ENCODE measurements around the gene GADD45A.

The GADD45A gene

DNA sequence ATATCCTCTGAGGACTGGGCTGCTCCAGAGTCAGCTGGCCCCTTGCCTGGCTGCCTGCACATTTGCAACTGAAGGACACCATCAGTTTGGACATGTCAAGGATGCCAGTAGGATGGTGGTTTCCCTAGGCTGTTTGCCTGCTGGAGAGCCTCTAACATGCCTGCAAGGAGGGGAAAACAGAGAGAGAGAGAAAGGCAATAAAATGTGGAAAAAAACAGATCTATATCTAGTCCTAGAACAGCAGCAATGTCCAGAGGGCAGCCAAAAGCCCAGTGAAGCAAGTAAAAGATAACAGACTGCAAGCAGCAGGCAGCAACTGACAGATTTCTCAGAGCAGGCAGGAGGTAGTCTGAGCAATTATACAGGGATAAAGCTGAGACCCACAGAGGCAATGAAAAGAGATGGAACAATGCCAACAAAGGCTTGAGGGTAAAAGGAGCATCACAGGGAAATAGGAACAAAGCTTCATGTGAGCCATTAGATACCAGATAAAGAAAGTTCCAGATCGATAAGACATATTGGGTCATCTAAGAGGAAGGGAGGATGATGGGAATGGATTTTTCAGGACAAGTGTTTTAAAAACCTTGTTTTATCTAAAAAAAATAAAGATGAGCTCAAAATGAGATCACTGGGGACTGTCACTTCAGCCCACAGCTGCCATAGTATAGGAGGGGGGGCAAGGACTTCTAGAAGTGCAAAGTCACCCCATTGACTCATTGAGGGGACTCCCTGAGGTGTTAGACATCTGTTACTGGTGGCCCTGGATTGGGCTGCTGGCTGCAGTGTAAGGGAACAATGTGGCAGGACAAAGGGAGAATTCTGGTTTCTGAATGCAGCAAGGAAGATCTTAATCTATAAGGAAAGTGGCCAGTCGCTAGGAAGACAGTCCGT, 38.6 kb upstream of the GADD45A start (continued):
- TF ChIP-seq ATF2 (tag by site-specific recombination; IDR thresholded peaks at IDR 0.05; ENCODE audit: low read depth) (no peak), KLF9 (tag by site-specific recombination; IDR thresholded peaks at IDR 0.05; ENCODE audit: low read depth) (no peak), ZSCAN16 (tag by site-specific recombination; IDR thresholded peaks at IDR 0.05) (no peak), ZNF366 (tag by site-specific recombination; conservative IDR thresholded peaks at IDR 0.05) (no peak), SETDB1 (IDR thresholded peaks at IDR 0.05; ENCODE audit: insufficient read length, low read length) (no peak), MZF1 (tag by site-specific recombination; IDR thresholded peaks at IDR 0.05; ENCODE audit: borderline replicate concordance) (no peak), ZNF404 (tag by site-specific recombination; IDR thresholded peaks at IDR 0.05) (no peak), ZIC2 (tag by site-specific recombination; IDR thresholded peaks at IDR 0.05) (peak; percentile 92), ZNF837 (tag by site-specific recombination; IDR thresholded peaks at IDR 0.05) (no peak), ZNF302 (tag by site-specific recombination; IDR thresholded peaks at IDR 0.05; ENCODE audit: low read depth) (no peak), ZNF121 (tag by site-specific recombination; IDR thresholded peaks at IDR 0.05) (no peak), ZXDB (tag by site-specific recombination; IDR thresholded peaks at IDR 0.05) (peak; percentile 55; the same call in 1 of the 2 replicates), ZNF416 (tag by site-specific recombination; IDR thresholded peaks at IDR 0.05) (no peak), SCRT1 (tag by site-specific recombination; IDR thresholded peaks at IDR 0.05; ENCODE audit: borderline replicate concordance) (no peak), ZNF26 (tag by site-specific recombination; IDR thresholded peaks at IDR 0.05) (no peak), FEZF1 (tag by site-specific recombination; IDR thresholded peaks at IDR 0.05) (peak; percentile 98), ZEB2 (tag by site-specific recombination; IDR thresholded peaks at IDR 0.05) (peak; percentile 25; the same call in 1 of the 2 replicates), KLF7 (tag by site-specific recombination; IDR thresholded peaks at IDR 0.05; ENCODE audit: borderline replicate concordance) (no peak), ZNF555 (tag by site-specific recombination; conservative IDR thresholded peaks at IDR 0.05) (no peak), REST (tag by site-specific recombination; IDR thresholded peaks at IDR 0.05) (no peak), ZBTB10 (tag by site-specific recombination; IDR thresholded peaks at IDR 0.05) (no peak)
- TF ChIP-seq, protein P1, sequence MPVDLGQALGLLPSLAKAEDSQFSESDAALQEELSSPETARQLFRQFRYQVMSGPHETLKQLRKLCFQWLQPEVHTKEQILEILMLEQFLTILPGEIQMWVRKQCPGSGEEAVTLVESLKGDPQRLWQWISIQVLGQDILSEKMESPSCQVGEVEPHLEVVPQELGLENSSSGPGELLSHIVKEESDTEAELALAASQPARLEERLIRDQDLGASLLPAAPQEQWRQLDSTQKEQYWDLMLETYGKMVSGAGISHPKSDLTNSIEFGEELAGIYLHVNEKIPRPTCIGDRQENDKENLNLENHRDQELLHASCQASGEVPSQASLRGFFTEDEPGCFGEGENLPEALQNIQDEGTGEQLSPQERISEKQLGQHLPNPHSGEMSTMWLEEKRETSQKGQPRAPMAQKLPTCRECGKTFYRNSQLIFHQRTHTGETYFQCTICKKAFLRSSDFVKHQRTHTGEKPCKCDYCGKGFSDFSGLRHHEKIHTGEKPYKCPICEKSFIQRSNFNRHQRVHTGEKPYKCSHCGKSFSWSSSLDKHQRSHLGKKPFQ (tag by site-specific recombination; IDR thresholded peaks at IDR 0.05), result peak; percentile 54
- TF ChIP-seq, protein P2, sequence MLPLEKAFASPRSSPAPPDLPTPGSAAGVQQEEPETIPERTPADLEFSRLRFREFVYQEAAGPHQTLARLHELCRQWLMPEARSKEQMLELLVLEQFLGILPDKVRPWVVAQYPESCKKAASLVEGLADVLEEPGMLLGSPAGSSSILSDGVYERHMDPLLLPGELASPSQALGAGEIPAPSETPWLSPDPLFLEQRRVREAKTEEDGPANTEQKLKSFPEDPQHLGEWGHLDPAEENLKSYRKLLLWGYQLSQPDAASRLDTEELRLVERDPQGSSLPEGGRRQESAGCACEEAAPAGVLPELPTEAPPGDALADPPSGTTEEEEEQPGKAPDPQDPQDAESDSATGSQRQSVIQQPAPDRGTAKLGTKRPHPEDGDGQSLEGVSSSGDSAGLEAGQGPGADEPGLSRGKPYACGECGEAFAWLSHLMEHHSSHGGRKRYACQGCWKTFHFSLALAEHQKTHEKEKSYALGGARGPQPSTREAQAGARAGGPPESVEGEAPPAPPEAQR (tag by site-specific recombination; IDR thresholded peaks at IDR 0.05), result no peak
- TF ChIP-seq, protein P3, sequence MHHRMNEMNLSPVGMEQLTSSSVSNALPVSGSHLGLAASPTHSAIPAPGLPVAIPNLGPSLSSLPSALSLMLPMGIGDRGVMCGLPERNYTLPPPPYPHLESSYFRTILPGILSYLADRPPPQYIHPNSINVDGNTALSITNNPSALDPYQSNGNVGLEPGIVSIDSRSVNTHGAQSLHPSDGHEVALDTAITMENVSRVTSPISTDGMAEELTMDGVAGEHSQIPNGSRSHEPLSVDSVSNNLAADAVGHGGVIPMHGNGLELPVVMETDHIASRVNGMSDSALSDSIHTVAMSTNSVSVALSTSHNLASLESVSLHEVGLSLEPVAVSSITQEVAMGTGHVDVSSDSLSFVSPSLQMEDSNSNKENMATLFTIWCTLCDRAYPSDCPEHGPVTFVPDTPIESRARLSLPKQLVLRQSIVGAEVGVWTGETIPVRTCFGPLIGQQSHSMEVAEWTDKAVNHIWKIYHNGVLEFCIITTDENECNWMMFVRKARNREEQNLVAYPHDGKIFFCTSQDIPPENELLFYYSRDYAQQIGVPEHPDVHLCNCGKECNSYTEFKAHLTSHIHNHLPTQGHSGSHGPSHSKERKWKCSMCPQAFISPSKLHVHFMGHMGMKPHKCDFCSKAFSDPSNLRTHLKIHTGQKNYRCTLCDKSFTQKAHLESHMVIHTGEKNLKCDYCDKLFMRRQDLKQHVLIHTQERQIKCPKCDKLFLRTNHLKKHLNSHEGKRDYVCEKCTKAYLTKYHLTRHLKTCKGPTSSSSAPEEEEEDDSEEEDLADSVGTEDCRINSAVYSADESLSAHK (tag by site-specific recombination; IDR thresholded peaks at IDR 0.05), result 0 out of 2 replicates have a peak, but pooled peaks have one; percentile 27
